PFSK-1 (cell line): ENCODE data around the gene UTP11.

ENCODE experiments used
- FOXP2 ChIP-seq: optimal IDR thresholded peaks from 2 replicates; pipeline ENCODE3; 2011; ENCODE audit warnings: borderline replicate concordance, control low read depth, inconsistent platforms; ENCODE audit not compliant: insufficient read depth; ENCODE audit errors: extremely low read length, extremely low read depth
- POLR2AphosphoS5 ChIP-seq: IDR thresholded peaks from 2 replicates; pipeline ENCODE4 v1.6.1; 2012; ENCODE audit warnings: low read depth, mild to moderate bottlenecking, control low read depth, low read length, moderate library complexity
- SIN3A ChIP-seq: IDR thresholded peaks from 2 replicates; pipeline ENCODE4 v1.6.1; 2012; ENCODE audit warnings: mild to moderate bottlenecking, low read length, moderate library complexity, borderline replicate concordance; ENCODE audit not compliant: insufficient read depth
- TAF1 ChIP-seq: IDR thresholded peaks from 2 replicates; pipeline ENCODE4 v1.6.1; 2012; ENCODE audit warnings: low read length, control low read depth, borderline replicate concordance; ENCODE audit not compliant: insufficient read depth
- TF ChIP-seq, protein P1 (sequence below), 2 experiments: IDR thresholded peaks; 2 replicates each; pipeline versions ENCODE4 v1.6.1 to v1.8.0; 2011 to 2012; ENCODE audit warnings: low read depth in 2 of 2, low read length in 2 of 2, control low read depth in 1 of 2, inconsistent platforms in 1 of 2, mild to moderate bottlenecking in 1 of 2, moderate library complexity in 1 of 2; ENCODE audit not compliant: insufficient read depth in 1 of 2

DNA sequence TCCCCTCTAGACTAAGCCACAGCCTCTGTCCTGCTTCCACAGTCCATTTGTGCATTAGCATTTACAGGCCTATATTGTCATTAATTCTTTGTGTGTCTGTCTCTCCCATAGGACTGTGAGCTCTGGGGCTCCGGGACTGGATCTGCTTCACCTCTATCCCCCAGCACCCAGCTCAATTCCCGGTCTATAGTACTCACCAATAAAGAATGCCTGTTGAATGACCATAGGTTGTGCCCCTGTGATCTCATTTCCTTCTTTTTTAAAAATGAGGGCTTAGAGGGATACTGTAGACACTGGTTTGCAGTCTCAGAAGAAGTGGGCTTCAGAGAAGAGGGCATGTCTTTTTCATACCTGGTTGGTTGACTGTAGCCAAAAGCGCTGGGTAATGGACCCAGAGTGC is 42.9 kb downstream of the UTP11 start:
- TF ChIP-seq POLR2AphosphoS5 (no peak), SIN3A (no peak), TAF1 (no peak), FOXP2 (no peak)
- TF ChIP-seq, protein P1, sequence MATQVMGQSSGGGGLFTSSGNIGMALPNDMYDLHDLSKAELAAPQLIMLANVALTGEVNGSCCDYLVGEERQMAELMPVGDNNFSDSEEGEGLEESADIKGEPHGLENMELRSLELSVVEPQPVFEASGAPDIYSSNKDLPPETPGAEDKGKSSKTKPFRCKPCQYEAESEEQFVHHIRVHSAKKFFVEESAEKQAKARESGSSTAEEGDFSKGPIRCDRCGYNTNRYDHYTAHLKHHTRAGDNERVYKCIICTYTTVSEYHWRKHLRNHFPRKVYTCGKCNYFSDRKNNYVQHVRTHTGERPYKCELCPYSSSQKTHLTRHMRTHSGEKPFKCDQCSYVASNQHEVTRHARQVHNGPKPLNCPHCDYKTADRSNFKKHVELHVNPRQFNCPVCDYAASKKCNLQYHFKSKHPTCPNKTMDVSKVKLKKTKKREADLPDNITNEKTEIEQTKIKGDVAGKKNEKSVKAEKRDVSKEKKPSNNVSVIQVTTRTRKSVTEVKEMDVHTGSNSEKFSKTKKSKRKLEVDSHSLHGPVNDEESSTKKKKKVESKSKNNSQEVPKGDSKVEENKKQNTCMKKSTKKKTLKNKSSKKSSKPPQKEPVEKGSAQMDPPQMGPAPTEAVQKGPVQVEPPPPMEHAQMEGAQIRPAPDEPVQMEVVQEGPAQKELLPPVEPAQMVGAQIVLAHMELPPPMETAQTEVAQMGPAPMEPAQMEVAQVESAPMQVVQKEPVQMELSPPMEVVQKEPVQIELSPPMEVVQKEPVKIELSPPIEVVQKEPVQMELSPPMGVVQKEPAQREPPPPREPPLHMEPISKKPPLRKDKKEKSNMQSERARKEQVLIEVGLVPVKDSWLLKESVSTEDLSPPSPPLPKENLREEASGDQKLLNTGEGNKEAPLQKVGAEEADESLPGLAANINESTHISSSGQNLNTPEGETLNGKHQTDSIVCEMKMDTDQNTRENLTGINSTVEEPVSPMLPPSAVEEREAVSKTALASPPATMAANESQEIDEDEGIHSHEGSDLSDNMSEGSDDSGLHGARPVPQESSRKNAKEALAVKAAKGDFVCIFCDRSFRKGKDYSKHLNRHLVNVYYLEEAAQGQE (IDR thresholded peaks at IDR 0.05; ENCODE audit: insufficient read depth in 1 of 2, low read depth in 2 of 2, low read length in 2 of 2) = no peak
